Measurements from ENCODE around the gene ITGAV.

The ITGAV gene

GRCh38 chr2:186696804-186697203 is 106.9 kb downstream of the ITGAV start:
- Histone ChIP-seq H3K36me3 (ENCODE audit: insufficient read depth, low read length) (no peaks in the 10 kb centered on the region), H3K9ac (ENCODE audit: low read depth, low read length) (no peak overlapping the region), H3K27ac (ENCODE audit: low read depth, low read length) (no peak overlapping the region), H3K4me1 (ENCODE audit: insufficient read depth, low read length) (peaks cover 12% of the 10 kb centered on the region), H3K27me3 (ENCODE audit: insufficient read depth, low read length) (no peaks in the 10 kb centered on the region), H3K4me3 (ENCODE audit: low read length) (no peak overlapping the region), H3K9me3 (ENCODE audit: insufficient read depth, low read depth, low read length) (no peaks in the 10 kb centered on the region)
- 69% methylated on average over 4 of the region's 4 CpGs for WGBS

- 89% methylated on average over 1 of the region's 1 CpG for WGBS
- no peak overlapping the region for H3K9ac ChIP-seq (ENCODE audit: low read depth, low read length)
- H3K9me3 ChIP-seq (ENCODE audit: insufficient read depth, low read depth, low read length), result no peaks in the 10 kb centered on the region
- no peak overlapping the region for H3K27ac ChIP-seq (ENCODE audit: low read depth, low read length)
- no peaks in the 10 kb centered on the region for H3K27me3 ChIP-seq (ENCODE audit: insufficient read depth, low read length)
- peaks cover 12% of the 10 kb centered on the region for H3K4me1 ChIP-seq (ENCODE audit: insufficient read depth, low read length)
- H3K36me3 ChIP-seq (ENCODE audit: insufficient read depth, low read length), result no peaks in the 10 kb centered on the region
- no peak overlapping the region for H3K4me3 ChIP-seq (ENCODE audit: low read length)
Measured at GRCh38 chr2:186697536-186697935, 107.7 kb downstream of the ITGAV start.

- Histone ChIP-seq H3K27me3 (ENCODE audit: insufficient read depth, low read length) (no peaks in the 10 kb centered on the region), H3K4me3 (ENCODE audit: low read length) (no peak overlapping the region), H3K27ac (ENCODE audit: low read depth, low read length) (no peak overlapping the region), H3K9ac (ENCODE audit: low read depth, low read length) (no peak overlapping the region), H3K9me3 (ENCODE audit: insufficient read depth, low read depth, low read length) (peaks cover 1% of the 10 kb centered on the region; the same call in 1 of the 2 replicates), H3K36me3 (ENCODE audit: insufficient read depth, low read length) (no peaks in the 10 kb centered on the region), H3K4me1 (ENCODE audit: insufficient read depth, low read length) (peaks cover 9% of the 10 kb centered on the region)
Measured at GRCh38 chr2:186699742-186700141, 109.9 kb downstream of the ITGAV start.

DNA sequence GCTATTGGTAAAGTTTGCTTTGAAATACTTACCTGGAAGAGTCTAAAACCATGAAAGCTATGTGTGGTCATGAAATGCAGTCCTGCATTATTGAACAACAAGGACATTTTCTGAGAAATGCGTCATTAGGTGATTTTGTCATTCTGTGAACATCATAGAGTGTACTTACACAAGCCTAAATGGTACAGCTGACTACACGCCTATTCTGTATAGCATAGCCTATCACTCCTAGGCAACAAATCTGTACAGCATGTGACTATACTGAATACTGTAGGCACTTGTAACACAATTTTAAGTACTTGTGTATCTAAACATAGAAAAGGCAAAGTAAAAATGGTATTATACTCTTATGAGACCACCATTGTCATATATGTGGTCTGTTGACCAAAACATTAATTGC is 112.2 kb downstream of the ITGAV start:
- Histone ChIP-seq H3K4me3 (ENCODE audit: low read length) (no peak overlapping the region), H3K4me1 (ENCODE audit: insufficient read depth, low read length) (no peaks in the 10 kb centered on the region), H3K27me3 (ENCODE audit: insufficient read depth, low read length) (no peaks in the 10 kb centered on the region), H3K9me3 (ENCODE audit: insufficient read depth, low read depth, low read length) (peaks cover 4% of the 10 kb centered on the region; the same call in 1 of the 2 replicates), H3K9ac (ENCODE audit: low read depth, low read length) (no peak overlapping the region), H3K27ac (ENCODE audit: low read depth, low read length) (no peak overlapping the region), H3K36me3 (ENCODE audit: insufficient read depth, low read length) (no peaks in the 10 kb centered on the region)
- WGBS, result 95% methylated on average over 2 of the region's 2 CpGs

GRCh38 chr2:186702501-186702900 is 112.6 kb downstream of the ITGAV start:
- H3K9ac ChIP-seq (ENCODE audit: low read depth, low read length), result no peak overlapping the region
- no peak overlapping the region for H3K27ac ChIP-seq (ENCODE audit: low read depth, low read length)
- H3K4me3 ChIP-seq (ENCODE audit: low read length), result no peak overlapping the region
- no peaks in the 10 kb centered on the region for H3K27me3 ChIP-seq (ENCODE audit: insufficient read depth, low read length)
- no peaks in the 10 kb centered on the region for H3K36me3 ChIP-seq (ENCODE audit: insufficient read depth, low read length)
- WGBS, result 90% methylated on average over 2 of the region's 2 CpGs
- no peaks in the 10 kb centered on the region for H3K4me1 ChIP-seq (ENCODE audit: insufficient read depth, low read length)
- peaks cover 4% of the 10 kb centered on the region; the same call in 1 of the 2 replicates for H3K9me3 ChIP-seq (ENCODE audit: insufficient read depth, low read depth, low read length)

- Histone ChIP-seq H3K27me3 (ENCODE audit: insufficient read depth, low read length) (no peaks in the 10 kb centered on the region), H3K9ac (ENCODE audit: low read depth, low read length) (no peak overlapping the region), H3K4me1 (ENCODE audit: insufficient read depth, low read length) (no peaks in the 10 kb centered on the region), H3K27ac (ENCODE audit: low read depth, low read length) (no peak overlapping the region), H3K36me3 (ENCODE audit: insufficient read depth, low read length) (no peaks in the 10 kb centered on the region), H3K4me3 (ENCODE audit: low read length) (no peak overlapping the region), H3K9me3 (ENCODE audit: insufficient read depth, low read depth, low read length) (peaks cover 4% of the 10 kb centered on the region; the same call in 1 of the 2 replicates)
- 92% methylated on average over 3 of the region's 3 CpGs for WGBS
Measured at GRCh38 chr2:186704897-186705296, 115.0 kb downstream of the ITGAV start.

- Histone ChIP-seq H3K27me3 (ENCODE audit: insufficient read depth, low read length) (no peaks in the 10 kb centered on the region), H3K27ac (ENCODE audit: low read depth, low read length) (no peak overlapping the region), H3K9me3 (ENCODE audit: insufficient read depth, low read depth, low read length) (peaks cover 2% of the 10 kb centered on the region; the same call in 1 of the 2 replicates), H3K36me3 (ENCODE audit: insufficient read depth, low read length) (no peaks in the 10 kb centered on the region), H3K4me3 (ENCODE audit: low read length) (no peak overlapping the region), H3K9ac (ENCODE audit: low read depth, low read length) (no peak overlapping the region), H3K4me1 (ENCODE audit: insufficient read depth, low read length) (peaks cover 11% of the 10 kb centered on the region)
- WGBS, result 94% methylated on average over 6 of the region's 6 CpGs
Measured at GRCh38 chr2:186709529-186710450, 119.9 kb downstream of the ITGAV start.

DNA sequence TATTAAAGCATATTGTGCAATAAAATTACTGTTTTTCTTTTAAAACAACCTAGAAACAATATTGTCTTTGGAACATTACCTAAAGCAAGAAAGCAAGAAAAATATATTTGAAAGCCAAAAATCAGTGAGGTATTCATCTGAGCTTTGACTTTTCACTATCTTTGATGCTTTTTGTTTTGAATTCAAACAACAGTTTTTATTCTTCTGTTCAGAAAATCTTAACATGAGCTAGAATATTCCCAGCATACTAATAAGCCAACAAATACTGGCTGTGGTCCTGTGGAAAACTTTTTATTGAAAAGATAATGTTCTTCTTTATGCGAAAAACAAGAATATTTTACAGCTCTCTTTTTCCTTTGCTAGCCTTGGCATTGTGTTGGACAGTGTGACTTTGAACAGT is 123.8 kb downstream of the ITGAV start:
- Histone ChIP-seq H3K36me3 (ENCODE audit: insufficient read depth, low read length) (no peaks in the 10 kb centered on the region), H3K4me1 (ENCODE audit: insufficient read depth, low read length) (peaks cover 37% of the 10 kb centered on the region), H3K27me3 (ENCODE audit: insufficient read depth, low read length) (no peaks in the 10 kb centered on the region), H3K27ac (ENCODE audit: low read depth, low read length) (no peak overlapping the region), H3K4me3 (ENCODE audit: low read length) (no peak overlapping the region), H3K9ac (ENCODE audit: low read depth, low read length) (no peak overlapping the region), H3K9me3 (ENCODE audit: insufficient read depth, low read depth, low read length) (no peaks in the 10 kb centered on the region)
- 100% methylated on average over 1 of the region's 1 CpG for WGBS

DNA sequence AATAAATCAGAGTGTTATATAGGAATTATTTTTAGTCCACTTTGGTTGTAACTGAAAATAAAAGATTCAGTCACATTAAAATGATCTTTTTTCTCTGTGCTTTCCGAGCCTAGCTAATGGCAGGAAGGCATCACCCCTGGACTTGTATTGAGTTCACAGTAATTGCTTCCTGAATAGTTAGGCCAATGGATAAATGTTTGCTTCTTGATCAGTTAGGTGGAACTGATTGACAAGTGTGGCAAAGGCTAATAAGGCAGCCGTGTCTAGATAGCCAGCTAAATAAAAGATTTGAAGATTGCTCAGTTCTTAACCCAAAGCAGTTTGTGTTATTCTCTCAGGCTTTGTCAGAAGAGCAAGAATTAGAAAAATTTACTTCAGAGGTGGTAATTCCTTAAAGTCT is 124.8 kb downstream of the ITGAV start:
- Histone ChIP-seq H3K4me3 (ENCODE audit: low read length) (no peak overlapping the region), H3K27ac (ENCODE audit: low read depth, low read length) (no peak overlapping the region), H3K27me3 (ENCODE audit: insufficient read depth, low read length) (no peaks in the 10 kb centered on the region), H3K9me3 (ENCODE audit: insufficient read depth, low read depth, low read length) (no peaks in the 10 kb centered on the region), H3K36me3 (ENCODE audit: insufficient read depth, low read length) (no peaks in the 10 kb centered on the region), H3K4me1 (ENCODE audit: insufficient read depth, low read length) (peaks cover 46% of the 10 kb centered on the region), H3K9ac (ENCODE audit: low read depth, low read length) (no peak overlapping the region)
- WGBS, result 83% methylated on average over 2 of the region's 2 CpGs

- H3K36me3 ChIP-seq (ENCODE audit: insufficient read depth, low read length), result no peaks in the 10 kb centered on the region
- H3K27me3 ChIP-seq (ENCODE audit: insufficient read depth, low read length), result no peaks in the 10 kb centered on the region
- no peaks in the 10 kb centered on the region for H3K9me3 ChIP-seq (ENCODE audit: insufficient read depth, low read depth, low read length)
- peaks cover 48% of the 10 kb centered on the region for H3K4me1 ChIP-seq (ENCODE audit: insufficient read depth, low read length)
- 100% methylated on average over 1 of the region's 1 CpG for WGBS
- H3K4me3 ChIP-seq (ENCODE audit: low read length), result no peak overlapping the region
- H3K9ac ChIP-seq (ENCODE audit: low read depth, low read length), result no peak overlapping the region
- H3K27ac ChIP-seq (ENCODE audit: low read depth, low read length), result no peak overlapping the region
Measured at GRCh38 chr2:186716004-186716403, 126.1 kb downstream of the ITGAV start.

DNA sequence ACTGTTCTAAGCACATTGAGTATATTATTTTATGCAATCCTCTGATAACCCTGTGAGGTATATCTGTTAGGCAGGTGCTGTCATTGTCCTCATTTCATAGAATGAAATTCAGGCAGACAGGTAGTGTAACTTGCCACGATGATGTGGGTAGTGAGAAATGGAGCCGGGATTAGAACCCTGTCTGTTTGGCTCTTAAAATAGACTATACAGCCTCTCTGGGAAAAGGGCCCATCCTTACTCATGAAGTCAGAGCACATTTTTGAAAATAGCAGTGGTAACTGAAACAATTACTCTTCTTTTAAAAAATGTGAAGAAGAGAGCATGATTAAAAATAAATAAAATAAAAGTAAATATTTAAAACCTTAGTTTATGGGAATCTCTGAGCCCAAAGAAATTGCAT is 127.0 kb downstream of the ITGAV start:
- H3K4me3 ChIP-seq (ENCODE audit: low read length), result no peak overlapping the region
- no peaks in the 10 kb centered on the region for H3K9me3 ChIP-seq (ENCODE audit: insufficient read depth, low read depth, low read length)
- H3K27me3 ChIP-seq (ENCODE audit: insufficient read depth, low read length), result no peaks in the 10 kb centered on the region
- WGBS, result 82% methylated on average over 2 of the region's 2 CpGs
- no peaks in the 10 kb centered on the region for H3K36me3 ChIP-seq (ENCODE audit: insufficient read depth, low read length)
- H3K4me1 ChIP-seq (ENCODE audit: insufficient read depth, low read length), result peaks cover 48% of the 10 kb centered on the region
- H3K27ac ChIP-seq (ENCODE audit: low read depth, low read length), result no peak overlapping the region
- H3K9ac ChIP-seq (ENCODE audit: low read depth, low read length), result no peak overlapping the region
